LNCaP clone FGC (cell line): ENCODE data around the gene RTP1.

Experiments
- DNase-seq: peaks from one replicate; pipeline ENCODE4 v3.0.0-alpha.2; 2011; ENCODE audit warnings: low read depth
- H3K4me3 ChIP-seq: 2 replicates; pipeline ENCODE4 v1.5.1; 2011; ENCODE audit warnings: mild to moderate bottlenecking, low read depth, low read length, control low read depth
- CTCF ChIP-seq: IDR thresholded peaks from 2 replicates; pipeline ENCODE4 v1.5.1; 2012; ENCODE audit warnings: mild to moderate bottlenecking; ENCODE audit not compliant: control insufficient read depth, insufficient read depth; ENCODE audit errors: extremely low read depth

Gene RTP1

GRCh38 chr3:187209491-187209890, 12.2 kb downstream of the RTP1 start:
- TF ChIP-seq CTCF: no peak
- no peak for DNase-seq
- H3K4me3 ChIP-seq: no peak overlapping the region

GRCh38 chr3:187210091-187210490, 12.8 kb downstream of the RTP1 start:
- DNase-seq: no peak
- H3K4me3 ChIP-seq: no peak overlapping the region

GRCh38 chr3:187210545-187211327, 13.4 kb downstream of the RTP1 start:
- H3K4me3 ChIP-seq: no peak overlapping the region
- no peak for DNase-seq

More at GRCh38 chr3:187210091-187210490, 12.8 kb downstream of the RTP1 start:
- TF ChIP-seq CTCF: no peak

GRCh38 chr3:187211532-187212195, 14.4 kb downstream of the RTP1 start:
- H3K4me3 ChIP-seq: no peak overlapping the region
- DNase-seq: no peak
- TF ChIP-seq CTCF: no peak

More at GRCh38 chr3:187210545-187211327, 13.4 kb downstream of the RTP1 start:
- TF ChIP-seq CTCF: no peak

- no peak for DNase-seq
- no peak for TF ChIP-seq CTCF
- H3K4me3 ChIP-seq: no peak overlapping the region
Observed at GRCh38 chr3:187212196-187212545, 14.9 kb downstream of the RTP1 start.

GRCh38 chr3:187212705-187213104, 15.4 kb downstream of the RTP1 start:
- DNase-seq: no peak
- TF ChIP-seq CTCF: no peak
- H3K4me3 ChIP-seq: no peak overlapping the region
